BJ (cell line): ENCODE data around the gene DHH. TPM values are rescaled to one million over a fixed set of nuclear protein-coding genes. Genes with fewer than 3 reads are reported as not detected.

Experiments
- CTCF ChIA-PET: fragments of 350-600 bp; formaldehyde crosslinking; extraction: SDS; loops from one replicate; lab custom pipeline; 2021; ENCODE audit warnings: antibody characterized with exemption, inconsistent platforms; lab: Yijun Ruan, JAX
- POLR2A ChIA-PET: fragments of 300-600 bp; sonication (Branson Sonifier 250); formaldehyde crosslinking; extraction: SDS; loops from one replicate; lab custom pipeline; 2021; ENCODE audit warnings: antibody characterized with exemption; lab: Charles Lee
- DNase-seq: peaks from one replicate; pipeline ENCODE4 v3.0.0-alpha.2; 2011; ENCODE audit warnings: low read depth
- H3K27me3 ChIP-seq: 2 replicates; pipeline ENCODE4 v1.6.0; 2011; ENCODE audit warnings: low read length; ENCODE audit not compliant: control insufficient read depth, insufficient read depth
- H3K36me3 ChIP-seq: 2 replicates; pipeline ENCODE4 v1.5.1; 2011; ENCODE audit warnings: low read length; ENCODE audit not compliant: control insufficient read depth, insufficient read depth
- H3K4me3 ChIP-seq: 2 replicates; pipeline ENCODE4 v1.5.1; 2011; ENCODE audit warnings: low read depth, mild to moderate bottlenecking, control low read depth, low read length
- CTCF ChIP-seq: IDR thresholded peaks from 2 replicates; pipeline ENCODE4 v1.5.1; 2011; ENCODE audit warnings: low read depth, mild to moderate bottlenecking, control low read depth, inconsistent platforms, low read length, moderate library complexity; ENCODE audit not compliant: insufficient read depth
- polyA plus RNA-seq: library from polyadenylated mRNA; depleted of rRNA; stranded (reverse); fragments of >200 nt; gene quantifications from 2 replicates; pipeline ENCODE4 v1.2.3, GENCODE V29; 2011; rRNA removed
- small RNA-seq: library from RNA; depleted of rRNA; stranded (forward); fragments of <200 nt; gene quantifications from one replicate; pipeline ENCODE3, GENCODE V24; 2012; ENCODE audit warnings: low replicate concordance, low read depth; ENCODE audit not compliant: insufficient read length

The DHH gene
- polyA plus RNA-seq, 1 experiment, result not detected

GRCh38 chr12:49039421-49040363, 54.9 kb downstream of the DHH start:
- H3K4me3 ChIP-seq, result no peak overlapping the region
- H3K27me3 ChIP-seq, result no peaks in the 10 kb centered on the region
- no peak for TF ChIP-seq CTCF
- CTCF ChIA-PET, result interaction anchor here (0.8 to 1.6 kb wide), 3 partner anchors 10 to 52 kb away, joined by 3 to 8 read pairs (median 3); no protein-coding TSS in a partner anchor
- no peak for DNase-seq
- POLR2A ChIA-PET, result no interaction called here
- H3K36me3 ChIP-seq, result peaks cover 72% of the 10 kb centered on the region

- Histone ChIP-seq H3K27me3 (no peaks in the 10 kb centered on the region), H3K4me3 (no peak overlapping the region), H3K36me3 (peaks cover 73% of the 10 kb centered on the region)
- POLR2A ChIA-PET, result interaction anchor here (0.5 to 0.7 kb wide), 2 partner anchors 20 to 92 kb away, joined by 3 read pairs; no protein-coding TSS in a partner anchor
- DNase-seq, result no peak
- no peak for TF ChIP-seq CTCF
- CTCF ChIA-PET, result interaction anchor here (1.0 to 1.6 kb wide), 4 partner anchors 9 to 79 kb away, joined by 3 to 8 read pairs (median 4); no protein-coding TSS in a partner anchor
Observed at GRCh38 chr12:49038291-49038955, 56.2 kb downstream of the DHH start.

GRCh38 chr12:49037947-49038237, 56.7 kb downstream of the DHH start:
- DNase-seq, result no peak
- no peak for TF ChIP-seq CTCF
- ChIA-PET POLR2A (interaction anchor here (0.5 kb wide), 1 partner anchor 20 kb away, joined by 3 read pairs; no protein-coding TSS in a partner anchor), CTCF (interaction anchor here (1.0 to 1.9 kb wide), 4 partner anchors 10 to 79 kb away, joined by 4 to 8 read pairs (median 6); no protein-coding TSS in a partner anchor)
- H3K36me3 ChIP-seq, result peaks cover 74% of the 10 kb centered on the region
- H3K4me3 ChIP-seq, result no peak overlapping the region
- H3K27me3 ChIP-seq, result no peaks in the 10 kb centered on the region

GRCh38 chr12:49037111-49037946, 57.3 kb downstream of the DHH start:
- POLR2A ChIA-PET, result interaction anchor here (0.5 kb wide), 1 partner anchor 19 kb away, joined by 3 read pairs; no protein-coding TSS in a partner anchor
- CTCF ChIA-PET, result interaction anchor here (0.8 to 6.6 kb wide), 8 partner anchors 8 to 92 kb away, joined by 3 to 33 read pairs (median 4); partner anchors contain the start of gene PRKAG1
- TF ChIP-seq CTCF, result no peak
- Histone ChIP-seq H3K27me3 (no peaks in the 10 kb centered on the region), H3K4me3 (no peak overlapping the region), H3K36me3 (peaks cover 76% of the 10 kb centered on the region)
- no peak for DNase-seq

Small RNA genes lying within 50 kb of the gene (small RNA-seq; reads per million reads assigned to genes)
- not detected for gene RF00019

Other genes with a start within 250 kb of the DHH start
- 54.5 and 59.4 TPM in 2 replicates for gene DDX23, start 242.6 kb downstream of the DHH start, polyA plus RNA-seq
- gene RND1, start 228.9 kb downstream of the DHH start, polyA plus RNA-seq, result 0.31 and 0.72 TPM in 2 replicates
- 100 and 134 TPM in 2 replicates for gene FKBP11, start 169.3 kb downstream of the DHH start, polyA plus RNA-seq
- 233 and 292 TPM in 2 replicates for gene ARF3, start 137.3 kb downstream of the DHH start, polyA plus RNA-seq
- gene WNT10B, start 123.1 kb downstream of the DHH start, polyA plus RNA-seq, result 0.63 and 0.76 TPM in 2 replicates
- gene WNT1, start 116.5 kb downstream of the DHH start, polyA plus RNA-seq, result not detected in 2 replicates
- gene DDN, start 95.4 kb downstream of the DHH start, polyA plus RNA-seq, result 0.02 and 0.07 TPM in 2 replicates
- 94.1 and 127 TPM in 2 replicates for gene PRKAG1, start 76.0 kb downstream of the DHH start, polyA plus RNA-seq
- gene KMT2D, start 34.0 kb downstream of the DHH start, polyA plus RNA-seq, result 8.2 and 9.7 TPM in 2 replicates
- gene RHEBL1, start 24.8 kb downstream of the DHH start, polyA plus RNA-seq, result 0.82 and 1.3 TPM in 2 replicates
- 37.2 and 63.1 TPM in 2 replicates for gene LMBR1L, start 16.0 kb upstream of the DHH start, polyA plus RNA-seq
- 2,513 and 3,601 TPM in 2 replicates for gene TUBA1B, start 36.6 kb upstream of the DHH start, polyA plus RNA-seq
- 616 and 820 TPM in 2 replicates for gene TUBA1A, start 94.3 kb upstream of the DHH start, polyA plus RNA-seq
- 1,365 and 2,194 TPM in 2 replicates for gene TUBA1C, start 170.3 kb upstream of the DHH start, polyA plus RNA-seq
- not detected in 2 replicates for gene PRPH, start 200.3 kb upstream of the DHH start, polyA plus RNA-seq
- gene TROAP, start 228.5 kb upstream of the DHH start, polyA plus RNA-seq, result 11.8 and 24.8 TPM in 2 replicates
- not detected in 2 replicates for gene C1QL4, start 242.4 kb upstream of the DHH start, polyA plus RNA-seq